ENCODE measurements around the gene SDR39U1. TPM values are rescaled to one million over a fixed set of nuclear protein-coding genes. Genes with fewer than 3 reads are reported as not detected.
A peak's percentile ranks its signal among the peaks of the same experiment; 100 is the strongest.

The SDR39U1 gene
- total and polyA plus RNA-seq, 2 experiments from 2014 or later = 34.1 to 99.7 TPM

DNA sequence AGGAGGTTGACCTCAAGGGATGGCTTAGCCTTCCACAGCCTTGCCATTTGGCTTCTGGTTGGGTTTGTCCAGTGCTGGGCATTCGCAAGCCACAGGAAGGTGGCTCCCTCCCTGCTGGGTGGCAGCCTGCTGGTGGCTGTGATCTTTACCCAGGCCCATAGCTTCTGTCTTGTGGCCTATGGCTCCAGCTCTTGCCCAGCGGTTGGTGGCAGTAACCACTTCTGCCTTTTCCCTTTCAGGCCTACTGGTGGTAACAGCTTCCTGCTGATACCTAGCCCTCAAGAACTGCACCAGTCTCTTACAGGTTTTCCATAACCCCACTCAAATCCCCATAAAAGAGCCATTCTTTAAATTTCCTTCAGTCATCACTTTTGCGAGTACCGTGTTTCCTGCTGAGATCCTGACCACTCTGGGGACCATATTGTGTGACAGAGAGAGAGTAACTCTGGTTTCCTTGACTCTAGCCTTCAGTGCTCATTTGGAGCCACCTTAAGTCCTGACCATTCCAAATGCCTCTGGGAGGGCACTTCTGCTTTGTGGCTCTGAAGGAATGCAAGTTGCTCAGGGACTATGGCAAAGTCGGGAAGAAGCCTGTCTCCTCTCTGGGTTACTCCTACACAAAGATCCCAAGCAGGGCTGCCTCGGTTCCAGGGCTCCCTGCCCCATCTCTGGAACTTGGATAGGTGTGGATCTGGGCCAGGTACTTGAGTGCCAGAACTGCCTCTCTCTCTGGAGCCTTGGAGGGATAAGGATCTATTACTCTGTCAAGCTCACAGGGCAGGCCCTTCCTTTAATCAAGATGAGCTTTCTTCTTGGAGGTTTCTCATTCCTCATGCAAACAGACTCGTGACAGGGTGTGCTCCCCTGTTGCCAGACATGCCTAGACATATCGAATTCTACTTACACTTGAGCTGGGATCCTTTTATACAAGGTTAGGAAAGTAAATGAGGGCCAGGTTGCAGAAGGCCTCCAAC, 46.7 kb downstream of the SDR39U1 start:
- 62% methylated on average over 8 of the region's 8 CpGs for WGBS (ENCODE audit: low lambda C conversion rate, missing lambda C conversion rate)
- peak overlapping the region; percentile 95 for H3K27ac ChIP-seq

DNA sequence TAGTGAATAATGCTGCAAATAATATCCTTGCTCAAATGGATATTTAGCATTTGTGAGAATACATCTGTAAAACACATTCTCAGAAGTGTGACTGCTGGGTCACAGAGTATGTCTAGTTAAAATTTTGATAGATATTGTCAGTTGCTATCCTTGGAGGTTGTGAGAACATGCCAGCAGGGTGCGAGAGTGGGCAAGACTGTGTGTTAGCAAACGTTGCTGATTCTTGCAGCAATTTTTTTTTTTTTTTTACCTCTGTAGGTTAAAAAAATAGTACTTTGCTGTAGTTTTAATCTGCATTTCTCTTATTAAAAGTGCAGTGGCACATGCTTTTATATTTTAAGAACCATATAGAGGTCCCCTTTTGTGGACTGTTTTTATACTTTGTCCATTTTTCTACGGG, 48.3 kb downstream of the SDR39U1 start:
- Histone ChIP-seq H3K79me2 (peaks cover 4% of the 10 kb centered on the region), H4K20me1 (ENCODE audit: insufficient read depth, poor library complexity, severe bottlenecking) (no peaks in the 10 kb centered on the region), H3K27ac (no peak overlapping the region), H3K4me2 (no peak overlapping the region), H3K36me3 (replicated peaks; ENCODE audit: insufficient read depth, low read depth) (no peaks in the 10 kb centered on the region), H2AFZ (no peak overlapping the region), H3K9me2 (replicated peaks; ENCODE audit: insufficient read depth) (no peaks in the 10 kb centered on the region), H3K4me3 (no peak overlapping the region), H3K27me3 (no peaks in the 10 kb centered on the region), H3K9me3 (ENCODE audit: low read depth) (no peaks in the 10 kb centered on the region), H3K4me1 (ENCODE audit: insufficient read depth) (peaks cover 23% of the 10 kb centered on the region)
- DNase-seq (ENCODE audit: low spot score) = no peak
- 51% methylated on average over 3 of the region's 3 CpGs for WGBS (ENCODE audit: low lambda C conversion rate, missing lambda C conversion rate)
- no peak for TF ChIP-seq EZH2phosphoT487 (IDR thresholded peaks at IDR 0.05; ENCODE audit: low read depth, severe bottlenecking, unreplicated experiment)
- no peak for TF ChIP-seq EZH2 (IDR thresholded peaks at IDR 0.05; ENCODE audit: borderline replicate concordance)
- TF ChIP-seq, protein P1, sequence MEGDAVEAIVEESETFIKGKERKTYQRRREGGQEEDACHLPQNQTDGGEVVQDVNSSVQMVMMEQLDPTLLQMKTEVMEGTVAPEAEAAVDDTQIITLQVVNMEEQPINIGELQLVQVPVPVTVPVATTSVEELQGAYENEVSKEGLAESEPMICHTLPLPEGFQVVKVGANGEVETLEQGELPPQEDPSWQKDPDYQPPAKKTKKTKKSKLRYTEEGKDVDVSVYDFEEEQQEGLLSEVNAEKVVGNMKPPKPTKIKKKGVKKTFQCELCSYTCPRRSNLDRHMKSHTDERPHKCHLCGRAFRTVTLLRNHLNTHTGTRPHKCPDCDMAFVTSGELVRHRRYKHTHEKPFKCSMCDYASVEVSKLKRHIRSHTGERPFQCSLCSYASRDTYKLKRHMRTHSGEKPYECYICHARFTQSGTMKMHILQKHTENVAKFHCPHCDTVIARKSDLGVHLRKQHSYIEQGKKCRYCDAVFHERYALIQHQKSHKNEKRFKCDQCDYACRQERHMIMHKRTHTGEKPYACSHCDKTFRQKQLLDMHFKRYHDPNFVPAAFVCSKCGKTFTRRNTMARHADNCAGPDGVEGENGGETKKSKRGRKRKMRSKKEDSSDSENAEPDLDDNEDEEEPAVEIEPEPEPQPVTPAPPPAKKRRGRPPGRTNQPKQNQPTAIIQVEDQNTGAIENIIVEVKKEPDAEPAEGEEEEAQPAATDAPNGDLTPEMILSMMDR (IDR thresholded peaks at IDR 0.05; ENCODE audit: poor library complexity) = no peak

More for the DNA sequence above, 46.7 kb downstream of the SDR39U1 start:
- Histone ChIP-seq H3K27me3 (no peaks in the 10 kb centered on the region), H3K9me3 (ENCODE audit: low read depth) (no peaks in the 10 kb centered on the region), H3K9me2 (replicated peaks; ENCODE audit: insufficient read depth) (no peaks in the 10 kb centered on the region), H3K36me3 (replicated peaks; ENCODE audit: insufficient read depth, low read depth) (no peaks in the 10 kb centered on the region), H3K4me2 (no peak overlapping the region), H3K79me2 (peaks cover 20% of the 10 kb centered on the region), H3K4me1 (ENCODE audit: insufficient read depth) (peaks cover 36% of the 10 kb centered on the region), H2AFZ (no peak overlapping the region), H4K20me1 (ENCODE audit: insufficient read depth, poor library complexity, severe bottlenecking) (no peaks in the 10 kb centered on the region), H3K4me3 (no peak overlapping the region)
- TF ChIP-seq EZH2 (IDR thresholded peaks at IDR 0.05; ENCODE audit: borderline replicate concordance) (no peak), EZH2phosphoT487 (IDR thresholded peaks at IDR 0.05; ENCODE audit: low read depth, severe bottlenecking, unreplicated experiment) (no peak)
- TF ChIP-seq, protein P1 (IDR thresholded peaks at IDR 0.05; ENCODE audit: poor library complexity) = no peak
- DNase-seq (ENCODE audit: low spot score) = no peak

DNA sequence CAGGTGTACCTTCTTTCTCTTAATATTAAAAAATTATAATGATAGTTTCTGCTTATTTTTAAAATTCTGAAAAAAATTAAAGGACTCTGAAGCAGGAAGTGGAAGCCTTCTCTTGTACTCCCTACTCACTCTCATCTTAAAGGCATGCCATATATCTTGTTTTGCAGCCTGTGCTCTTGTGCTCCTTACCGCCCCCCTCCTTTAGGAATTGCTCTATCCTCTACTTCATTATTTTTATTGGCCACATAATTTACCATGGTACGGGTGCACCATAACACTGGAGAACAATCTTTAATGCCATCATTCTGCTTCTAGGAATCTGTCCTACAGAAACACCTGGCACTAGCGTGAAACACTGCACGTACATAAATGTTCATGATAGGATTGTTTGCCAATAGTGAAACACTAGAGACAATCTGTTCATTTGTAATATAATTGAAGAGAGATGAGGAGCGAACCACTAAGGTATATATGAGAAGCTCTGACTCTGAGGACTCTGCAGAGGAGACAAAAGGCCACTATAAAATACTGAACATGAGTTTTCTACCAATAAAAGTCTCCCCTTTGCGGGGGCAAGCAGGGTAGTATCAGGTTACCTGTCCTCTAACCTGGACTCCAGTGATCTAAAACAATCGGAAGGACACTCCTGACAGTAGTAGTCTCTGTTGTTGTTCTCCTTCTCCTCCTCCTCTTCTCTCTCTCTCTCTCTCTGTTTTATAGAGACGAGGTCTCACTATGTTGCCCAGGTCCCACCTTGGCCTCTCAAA, 50.1 kb downstream of the SDR39U1 start:
- Histone ChIP-seq H3K27me3 (no peaks in the 10 kb centered on the region), H3K79me2 (no peaks in the 10 kb centered on the region), H3K27ac (peak overlapping the region; percentile 82), H4K20me1 (ENCODE audit: insufficient read depth, poor library complexity, severe bottlenecking) (no peaks in the 10 kb centered on the region), H3K9me2 (replicated peaks; ENCODE audit: insufficient read depth) (no peaks in the 10 kb centered on the region), H3K4me3 (no peak overlapping the region), H3K4me1 (ENCODE audit: insufficient read depth) (peaks cover 13% of the 10 kb centered on the region), H3K36me3 (replicated peaks; ENCODE audit: insufficient read depth, low read depth) (no peaks in the 10 kb centered on the region), H3K4me2 (peak overlapping the region; percentile 67), H3K9me3 (ENCODE audit: low read depth) (no peaks in the 10 kb centered on the region), H2AFZ (peak overlapping the region; percentile 48)
- peak; percentile 46 for DNase-seq (ENCODE audit: low spot score)
- TF ChIP-seq, protein P1 (IDR thresholded peaks at IDR 0.05; ENCODE audit: poor library complexity) = peak; percentile 10
- no peak for TF ChIP-seq EZH2 (IDR thresholded peaks at IDR 0.05; ENCODE audit: borderline replicate concordance)
- 45% methylated on average over 8 of the region's 8 CpGs for WGBS (ENCODE audit: low lambda C conversion rate, missing lambda C conversion rate)

All from hepatocyte (in vitro differentiated cells).